RWPE2 (cell line): ENCODE data around the gene NET1.

Experiments used
- ATAC-seq: fragments of 200-7000 bp; cut with Tn5 transposase; 3 replicates; pipeline ENCODE4 v1.9.1; 2021; ENCODE audit warnings: low read depth
- DNase-seq: peaks from one replicate; pipeline ENCODE4 v3.0.0-alpha.2; 2020; ENCODE audit warnings: low spot score
- H3K27ac ChIP-seq: fragments of 450-650 bp; 2 replicates; pipeline ENCODE4 v1.5.1; 2017; ENCODE audit warnings: mild to moderate bottlenecking; ENCODE audit not compliant: poor library complexity, severe bottlenecking
- H3K27me3 ChIP-seq: fragments of 250-450 bp; sonication (Bioruptor Pico); 2 replicates; pipeline ENCODE4 v1.5.1; 2021; ENCODE audit warnings: mild to moderate bottlenecking, moderate library complexity; ENCODE audit not compliant: insufficient read depth, poor library complexity, severe bottlenecking
- H3K36me3 ChIP-seq: fragments of 250-450 bp; sonication (Bioruptor Pico); 2 replicates; pipeline ENCODE4 v1.5.1; 2020; ENCODE audit warnings: low read depth, mild to moderate bottlenecking, moderate library complexity
- H3K4me1 ChIP-seq: fragments of 250-450 bp; sonication (Bioruptor Pico); 2 replicates; pipeline ENCODE4 v1.5.1; 2021; ENCODE audit warnings: mild to moderate bottlenecking, moderate library complexity; ENCODE audit not compliant: insufficient read depth, poor library complexity, severe bottlenecking
- H3K4me3 ChIP-seq: fragments of 250-450 bp; sonication (Bioruptor Pico); 2 replicates; pipeline ENCODE4 v1.5.1; 2021; ENCODE audit warnings: mild to moderate bottlenecking, moderate library complexity; ENCODE audit not compliant: severe bottlenecking
- H3K9me3 ChIP-seq: fragments of 250-450 bp; sonication (Bioruptor Pico); 2 replicates; pipeline ENCODE4 v1.5.1; 2021; ENCODE audit warnings: mild to moderate bottlenecking, moderate library complexity; ENCODE audit not compliant: severe bottlenecking
- CTCF ChIP-seq: fragments of 450-650 bp; IDR thresholded peaks from one replicate; pipeline ENCODE4 v1.5.1; 2017; ENCODE audit warnings: mild to moderate bottlenecking, moderate library complexity; ENCODE audit not compliant: poor library complexity, severe bottlenecking

NET1 gene

GRCh38 chr10:5428133-5428532 is 15.8 kb downstream of the NET1 start:
- DNase-seq (no peak), ATAC-seq (no peak)
- no peaks in the 10 kb centered on the region for H3K27me3 ChIP-seq
- peaks cover 3% of the 10 kb centered on the region for H3K4me1 ChIP-seq
- peaks cover 49% of the 10 kb centered on the region for H3K36me3 ChIP-seq
- H3K4me3 ChIP-seq = no peak overlapping the region
- peaks cover 2% of the 10 kb centered on the region for H3K9me3 ChIP-seq
- H3K27ac ChIP-seq = no peak overlapping the region
- no peak for TF ChIP-seq CTCF

- ATAC-seq = no peak
- H3K27ac ChIP-seq = no peak overlapping the region
- H3K9me3 ChIP-seq = peaks cover 2% of the 10 kb centered on the region
Measured at GRCh38 chr10:5433182-5433581, 20.8 kb downstream of the NET1 start.

GRCh38 chr10:5434017-5434753 is 21.8 kb downstream of the NET1 start:
- H3K27ac ChIP-seq = no peak overlapping the region
- DNase-seq = no peak

More at GRCh38 chr10:5433182-5433581, 20.8 kb downstream of the NET1 start:
- Histone ChIP-seq H3K36me3 (peaks cover 47% of the 10 kb centered on the region), H3K4me3 (no peak overlapping the region), H3K4me1 (no peaks in the 10 kb centered on the region), H3K27me3 (no peaks in the 10 kb centered on the region)
- no peak for DNase-seq
- TF ChIP-seq CTCF = no peak

DNA sequence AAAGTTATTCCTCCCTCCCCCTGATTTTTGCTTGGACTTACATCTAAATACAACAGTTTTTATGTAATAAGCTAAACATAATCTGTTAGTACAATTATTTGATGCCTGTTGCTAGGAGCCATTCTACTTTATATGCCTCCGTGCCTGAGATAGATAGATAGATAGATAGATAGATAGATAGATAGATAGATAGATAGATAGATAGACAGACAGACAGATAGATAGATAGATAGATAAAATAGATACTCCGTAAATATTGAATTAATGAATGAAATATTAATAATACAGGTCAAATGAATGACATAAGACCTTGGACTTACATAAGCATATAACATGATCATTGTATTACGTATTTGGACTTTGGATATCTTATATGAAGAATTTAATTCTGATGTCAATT is 23.0 kb downstream of the NET1 start:
- Histone ChIP-seq H3K27ac (no peak overlapping the region), H3K4me3 (no peak overlapping the region), H3K4me1 (no peaks in the 10 kb centered on the region), H3K9me3 (peaks cover 2% of the 10 kb centered on the region), H3K27me3 (no peaks in the 10 kb centered on the region), H3K36me3 (peaks cover 36% of the 10 kb centered on the region)
- ATAC-seq (no peak), DNase-seq (no peak)
- no peak for TF ChIP-seq CTCF

More at GRCh38 chr10:5434017-5434753, 21.8 kb downstream of the NET1 start:
- Histone ChIP-seq H3K9me3 (peaks cover 2% of the 10 kb centered on the region), H3K4me1 (no peaks in the 10 kb centered on the region), H3K36me3 (peaks cover 47% of the 10 kb centered on the region), H3K27me3 (no peaks in the 10 kb centered on the region), H3K4me3 (no peak overlapping the region)
- peak; percentile 87 for TF ChIP-seq CTCF
- ATAC-seq = peak; percentile 61; the same call in 2 of the 3 replicates

GRCh38 chr10:5440206-5440605 is 27.8 kb downstream of the NET1 start:
- TF ChIP-seq CTCF = no peak
- Histone ChIP-seq H3K4me1 (peaks cover under 1% of the 10 kb centered on the region), H3K27me3 (no peaks in the 10 kb centered on the region), H3K27ac (no peak overlapping the region), H3K36me3 (peaks cover 28% of the 10 kb centered on the region), H3K4me3 (no peak overlapping the region), H3K9me3 (no peaks in the 10 kb centered on the region)
- ATAC-seq = no peak
- DNase-seq = no peak
